Neuronal stem cell (in vitro differentiated cells): ENCODE measurements around the gene KCNK18.

Experiments
- DNase-seq: peaks from one replicate; pipeline ENCODE4 v3.0.0-alpha.2; 2013; ENCODE audit warnings: low spot score
- H2AFZ ChIP-seq: one replicate; pipeline ENCODE4 v1.6.1; 2013; ENCODE audit warnings: mild to moderate bottlenecking, low read length, inconsistent platforms
- H2AK5ac ChIP-seq: 2 replicates; pipeline ENCODE4 v1.6.1; 2013; ENCODE audit warnings: low read depth, mild to moderate bottlenecking, inconsistent platforms, low read length, moderate library complexity, mixed read lengths
- H2BK120ac ChIP-seq: 2 replicates; pipeline ENCODE4 v1.6.1; 2013; ENCODE audit warnings: low read depth, mild to moderate bottlenecking, inconsistent platforms, low read length, moderate library complexity, mixed read lengths
- H2BK12ac ChIP-seq: one replicate; pipeline ENCODE4 v1.6.1; 2013; ENCODE audit warnings: low read length, inconsistent platforms
- H2BK15ac ChIP-seq: 2 replicates; pipeline ENCODE4 v1.6.1; 2013; ENCODE audit warnings: mild to moderate bottlenecking, low read length, inconsistent platforms, mixed read lengths
- H2BK5ac ChIP-seq: one replicate; pipeline ENCODE4 v1.6.1; 2013; ENCODE audit warnings: inconsistent platforms, mild to moderate bottlenecking, low read length, moderate library complexity
- H3K14ac ChIP-seq: one replicate; pipeline ENCODE4 v1.6.1; 2013; ENCODE audit warnings: low read length, inconsistent platforms
- H3K18ac ChIP-seq: 2 replicates; pipeline ENCODE4 v1.6.1; 2013; ENCODE audit warnings: low read length, inconsistent platforms
- H3K23ac ChIP-seq: 2 replicates; pipeline ENCODE4 v1.6.1; 2013; ENCODE audit warnings: low read depth, mild to moderate bottlenecking, mixed read lengths, low read length, inconsistent platforms; ENCODE audit not compliant: poor library complexity
- H3K27ac ChIP-seq: replicated peaks from 3 replicates; pipeline ENCODE4 v1.5.1; 2013; ENCODE audit warnings: low read length, inconsistent platforms
- H3K27me3 ChIP-seq, 3 experiments: 2 replicates each; pipeline ENCODE4 v1.6.1; 2013; ENCODE audit warnings: low read length in 3 of 3, mild to moderate bottlenecking in 2 of 3, inconsistent platforms in 1 of 3, low read depth in 1 of 3, mixed read lengths in 1 of 3, moderate library complexity in 1 of 3; ENCODE audit not compliant: control insufficient read depth in 3 of 3, insufficient read depth in 3 of 3
- H3K36me3 ChIP-seq, 2 donors: replicated peaks in 1 of 2; 2 replicates each; pipeline ENCODE4 v1.6.1; 2013; ENCODE audit warnings: low read length in 2 of 2; ENCODE audit not compliant: control insufficient read depth in 2 of 2, insufficient read depth in 2 of 2
- H3K4ac ChIP-seq: 2 replicates; pipeline ENCODE4 v1.6.1; 2013; ENCODE audit warnings: inconsistent platforms, mild to moderate bottlenecking, low read length, moderate library complexity
- H3K4me1 ChIP-seq, 2 donors: 1 replicate in 1 of 2; 2 replicates in 1 of 2; pipeline ENCODE4 v1.6.1; 2013; ENCODE audit warnings: low read length in 2 of 2, low read depth in 1 of 2; ENCODE audit not compliant: control insufficient read depth in 2 of 2, insufficient read depth in 1 of 2
- H3K4me2 ChIP-seq: one replicate; pipeline ENCODE4 v1.6.1; 2013; ENCODE audit warnings: mild to moderate bottlenecking, low read length, inconsistent platforms; ENCODE audit not compliant: insufficient read depth, poor library complexity, severe bottlenecking
- H3K4me3 ChIP-seq, 2 donors: 2 replicates each; pipeline ENCODE4 v1.5.1; 2013; ENCODE audit warnings: low read length in 2 of 2, mild to moderate bottlenecking in 2 of 2, inconsistent platforms in 1 of 2, moderate library complexity in 1 of 2
- H3K79me1 ChIP-seq: one replicate; pipeline ENCODE4 v1.6.1; 2013; ENCODE audit warnings: low read depth, mild to moderate bottlenecking, inconsistent platforms, low read length, moderate library complexity
- H3K9ac ChIP-seq: one replicate; pipeline ENCODE4 v1.6.1; 2013; ENCODE audit warnings: mild to moderate bottlenecking, low read depth, low read length, inconsistent platforms; ENCODE audit not compliant: poor library complexity
- H3K9me3 ChIP-seq, 2 donors: replicated peaks in 1 of 2; 2 replicates each; pipeline versions ENCODE3 to v1.6.1; 2013; ENCODE audit warnings: low read length in 2 of 2, mild to moderate bottlenecking in 2 of 2, inconsistent platforms in 1 of 2, low read depth in 1 of 2, mixed read lengths in 1 of 2, moderate library complexity in 1 of 2; ENCODE audit not compliant: control insufficient read depth in 2 of 2, insufficient read depth in 1 of 2
- H4K8ac ChIP-seq: one replicate; pipeline ENCODE4 v1.6.1; 2013; ENCODE audit warnings: low read depth, mild to moderate bottlenecking, inconsistent platforms, low read length, moderate library complexity
- H4K91ac ChIP-seq: one replicate; pipeline ENCODE4 v1.6.1; 2013; ENCODE audit warnings: low read length, low read depth, mild to moderate bottlenecking, inconsistent platforms; ENCODE audit not compliant: poor library complexity
- WGBS, 2 donors: extraction: QIAGEN DNeasy Blood & Tissue Kit; methylation state at CpG; one replicate each; pipeline ENCODE4 v1.1.7; 2013; ENCODE audit warnings: missing lambda C conversion rate in 2 of 2, mixed read lengths in 1 of 2; ENCODE audit not compliant: insufficient read length in 2 of 2, insufficient replicate concordance in 1 of 2; ENCODE audit errors: extremely low coverage in 2 of 2; 5-methylcytosine and 5-hydroxymethylcytosine counted together

KCNK18 gene

GRCh38 chr10:117163061-117163953, 34.0 kb upstream of the KCNK18 start:
- Histone ChIP-seq H2AFZ (peak overlapping the region; percentile 74), H2BK12ac (peak overlapping the region; percentile 79), H3K79me1 (no peaks in the 10 kb centered on the region), H3K18ac (peak overlapping the region; percentile 95), H3K4ac (no peak overlapping the region), H4K91ac (no peak overlapping the region), H3K4me3 (peak overlapping the region in 1 of 2 donors; percentile 70), H2BK15ac (peak overlapping the region; percentile 76), H2BK5ac (peak overlapping the region; percentile 69), H3K14ac (peak overlapping the region; percentile 23), H4K8ac (no peak overlapping the region), H3K4me1 (peaks cover 0 to 11% of the 10 kb centered on the region in 2 donors), H3K4me2 (peak overlapping the region; percentile 75), H3K9me3 (no peaks in the 10 kb centered on the region), H3K23ac (peak overlapping the region; percentile 62), H3K9ac (peak overlapping the region; percentile 40), H3K27me3 (peaks cover 39 to 99% (median 84%) of the 10 kb centered on the region in 3 experiments), H2AK5ac (peak overlapping the region; percentile 30), H3K36me3 (no peaks in the 10 kb centered on the region), H2BK120ac (peak overlapping the region; percentile 88), H3K27ac (no peak overlapping the region)
- no CpG with 5 or more reads among the region's 82 CpGs for WGBS, 2 donors
- peak; percentile 67 for DNase-seq

GRCh38 chr10:117163954-117164548, 33.2 kb upstream of the KCNK18 start:
- peak overlapping the region; percentile 76 for H2BK15ac ChIP-seq
- no peak overlapping the region for H2BK12ac ChIP-seq
- no peak overlapping the region for H4K91ac ChIP-seq
- no peak overlapping the region for H2AFZ ChIP-seq
- WGBS, 2 donors = no CpG with 5 or more reads among the region's 16 CpGs
- peak overlapping the region; percentile 30 for H2AK5ac ChIP-seq
- no peak overlapping the region for H3K4me3 ChIP-seq
- H3K27ac ChIP-seq = no peak overlapping the region
- H3K9ac ChIP-seq = no peak overlapping the region
- DNase-seq = no peak
- H3K79me1 ChIP-seq = no peaks in the 10 kb centered on the region
- H3K36me3 ChIP-seq = no peaks in the 10 kb centered on the region
- no peak overlapping the region for H3K14ac ChIP-seq
- H3K9me3 ChIP-seq = no peaks in the 10 kb centered on the region
- no peak overlapping the region for H2BK5ac ChIP-seq
- H3K4ac ChIP-seq = no peak overlapping the region
- no peak overlapping the region for H3K23ac ChIP-seq
- no peak overlapping the region for H2BK120ac ChIP-seq
- H3K4me1 ChIP-seq = peaks cover 0 to 11% of the 10 kb centered on the region in 2 donors
- peaks cover 43 to 98% (median 86%) of the 10 kb centered on the region in 3 experiments for H3K27me3 ChIP-seq
- H3K18ac ChIP-seq = peak overlapping the region; percentile 67
- H3K4me2 ChIP-seq = peak overlapping the region; percentile 75
- H4K8ac ChIP-seq = no peak overlapping the region

GRCh38 chr10:117164592-117165537, 32.4 kb upstream of the KCNK18 start:
- no peak overlapping the region for H2BK15ac ChIP-seq
- H4K91ac ChIP-seq = no peak overlapping the region
- no peak overlapping the region for H2BK12ac ChIP-seq
- no peak overlapping the region for H2AK5ac ChIP-seq
- H3K9me3 ChIP-seq = no peaks in the 10 kb centered on the region
- no peak overlapping the region for H2BK5ac ChIP-seq
- no peak overlapping the region for H3K23ac ChIP-seq
- no peaks in the 10 kb centered on the region for H3K79me1 ChIP-seq
- no peak overlapping the region for H3K14ac ChIP-seq
- peaks cover 0 to 6% of the 10 kb centered on the region in 2 donors for H3K4me1 ChIP-seq
- H3K36me3 ChIP-seq = no peaks in the 10 kb centered on the region
- H3K4ac ChIP-seq = no peak overlapping the region
- H2AFZ ChIP-seq = peak overlapping the region; percentile 40
- no peak overlapping the region for H3K9ac ChIP-seq
- no CpG with 5 or more reads among the region's 32 CpGs for WGBS, 2 donors
- DNase-seq = no peak
- no peak overlapping the region for H4K8ac ChIP-seq
- H3K18ac ChIP-seq = no peak overlapping the region
- H3K4me3 ChIP-seq = no peak overlapping the region
- H3K27me3 ChIP-seq = peaks cover 44 to 98% (median 88%) of the 10 kb centered on the region in 3 experiments
- peak overlapping the region; percentile 67 for H3K4me2 ChIP-seq
- H3K27ac ChIP-seq = no peak overlapping the region
- no peak overlapping the region for H2BK120ac ChIP-seq
